Nephron (organoid): ENCODE measurements around the gene CYTH2.

Experiments
- H3K27ac Mint-ChIP-seq, 3 experiments: 2 replicates each; pipeline ENCODE4 v1.8.0; 2020; ENCODE audit warnings: mixed read lengths in 3 of 3, mild to moderate bottlenecking in 2 of 3, moderate library complexity in 1 of 3
- H3K27me3 Mint-ChIP-seq: 2 replicates; pipeline ENCODE4 v1.8.0; 2021; ENCODE audit warnings: low read depth, mild to moderate bottlenecking, moderate library complexity, mixed read lengths
- H3K36me3 Mint-ChIP-seq: 2 replicates; pipeline ENCODE4 v1.8.0; 2020; ENCODE audit warnings: low read depth, mixed read lengths
- H3K4me1 Mint-ChIP-seq: 2 replicates; pipeline ENCODE4 v1.8.0; 2020; ENCODE audit warnings: mixed read lengths
- H3K4me3 Mint-ChIP-seq, 3 experiments: 2 replicates each; pipeline ENCODE4 v1.8.0; 2020; ENCODE audit warnings: mild to moderate bottlenecking in 3 of 3, mixed read lengths in 3 of 3, moderate library complexity in 2 of 3
- H3K9me3 Mint-ChIP-seq: 2 replicates; pipeline ENCODE4 v1.8.0; 2020; ENCODE audit warnings: mixed read lengths
- CTCF ChIP-seq, 3 experiments: fragments of 200-600 bp; sonication (generic); IDR thresholded peaks; one replicate each; pipeline ENCODE4 v1.5.0; 2021; ENCODE audit warnings: antibody characterized with exemption in 3 of 3; ENCODE audit not compliant: unreplicated experiment in 3 of 3

CYTH2 gene

GRCh38 chr19:48450863-48451262 is 18.3 kb upstream of the CYTH2 start:
- no peaks in the 10 kb centered on the region for H3K9me3 Mint-ChIP-seq
- H3K4me1 Mint-ChIP-seq = peaks cover under 1% of the 10 kb centered on the region
- H3K4me3 Mint-ChIP-seq = no peak overlapping the region
- no peak for TF ChIP-seq CTCF (IDR thresholded peaks at IDR 0.05; ENCODE audit: unreplicated experiment in 3 of 3)
- no peak overlapping the region for H3K27ac Mint-ChIP-seq
- peaks cover 38% of the 10 kb centered on the region for H3K36me3 Mint-ChIP-seq
- no peaks in the 10 kb centered on the region for H3K27me3 Mint-ChIP-seq

GRCh38 chr19:48451624-48452023 is 17.5 kb upstream of the CYTH2 start:
- H3K9me3 Mint-ChIP-seq = no peaks in the 10 kb centered on the region
- H3K36me3 Mint-ChIP-seq = peaks cover 38% of the 10 kb centered on the region
- H3K27me3 Mint-ChIP-seq = no peaks in the 10 kb centered on the region
- H3K4me3 Mint-ChIP-seq = no peak overlapping the region
- H3K4me1 Mint-ChIP-seq = no peaks in the 10 kb centered on the region
- H3K27ac Mint-ChIP-seq = no peak overlapping the region
- TF ChIP-seq CTCF (IDR thresholded peaks at IDR 0.05; ENCODE audit: unreplicated experiment in 3 of 3) = no peak

GRCh38 chr19:48452289-48453190 is 16.6 kb upstream of the CYTH2 start:
- TF ChIP-seq CTCF (IDR thresholded peaks at IDR 0.05; ENCODE audit: unreplicated experiment in 3 of 3) = no peak
- Mint-ChIP-seq H3K4me1 (no peaks in the 10 kb centered on the region), H3K36me3 (peaks cover 41% of the 10 kb centered on the region), H3K27ac (no peak overlapping the region), H3K27me3 (no peaks in the 10 kb centered on the region), H3K4me3 (no peak overlapping the region), H3K9me3 (no peaks in the 10 kb centered on the region)

GRCh38 chr19:48454150-48454730 is 14.9 kb upstream of the CYTH2 start:
- Mint-ChIP-seq H3K27ac (peak overlapping the region in 1 of 3 experiments; percentile 18), H3K9me3 (no peaks in the 10 kb centered on the region), H3K36me3 (peaks cover 32% of the 10 kb centered on the region), H3K4me1 (no peaks in the 10 kb centered on the region), H3K27me3 (no peaks in the 10 kb centered on the region), H3K4me3 (no peak overlapping the region)
- no peak for TF ChIP-seq CTCF (IDR thresholded peaks at IDR 0.05; ENCODE audit: unreplicated experiment in 3 of 3)

GRCh38 chr19:48455171-48455907 is 13.8 kb upstream of the CYTH2 start, which contains the start of gene KCNJ14:
KCNJ14 (plus strand) TSS chr19:48455574; CDS start chr19:48461725, 6,151 bp downstream.
- no peak within 1 kb of the TSS for H3K4me3 Mint-ChIP-seq
- peak within 1 kb of the TSS in 1 of 3 experiments; percentile 18 for H3K27ac Mint-ChIP-seq
- no peaks in the 10 kb centered on the region for H3K27me3 Mint-ChIP-seq
- no peak for TF ChIP-seq CTCF (IDR thresholded peaks at IDR 0.05; ENCODE audit: unreplicated experiment in 3 of 3)
- H3K36me3 Mint-ChIP-seq = peaks cover 27% of the 10 kb centered on the region
- H3K9me3 Mint-ChIP-seq = no peaks in the 10 kb centered on the region
- H3K4me1 Mint-ChIP-seq = no peaks in the 10 kb centered on the region
